Panc1 (cell line): ENCODE measurements around the gene STX18. TPM values are rescaled to one million over a fixed set of nuclear protein-coding genes. Genes with fewer than 3 reads are reported as not detected.

Experiments
- ATAC-seq: fragments of 200-7000 bp; cut with Tn5 transposase; 2 replicates; pipeline ENCODE4 v1.9.1; 2020; ENCODE audit warnings: mild to moderate bottlenecking, moderate library complexity
- BruUV-seq: library from RNA; stranded (reverse); fragments of 400-500 nt; replicated peaks from 2 replicates; lab custom pipeline; 2021; lab: Mats Ljungman, UMichigan
- CTCF ChIA-PET: fragments of 300-600 bp; sonication (Branson Sonifier 250); formaldehyde crosslinking; loops from one replicate; lab custom pipeline; 2022; ENCODE audit warnings: antibody characterized with exemption; lab: Charles Lee
- POLR2A ChIA-PET: fragments of 300-600 bp; sonication (Branson Sonifier 250); formaldehyde crosslinking; loops from one replicate; lab custom pipeline; 2022; ENCODE audit warnings: antibody characterized with exemption; lab: Charles Lee
- DNase-seq: peaks from one replicate; pipeline ENCODE4 v3.0.0-alpha.2; 2010; ENCODE audit warnings: low read depth, low spot score
- H3K27ac ChIP-seq: 2 replicates; pipeline ENCODE4 v1.5.1; 2011; ENCODE audit warnings: mild to moderate bottlenecking, low read length, inconsistent platforms
- H3K27me3 ChIP-seq: fragments of 200-500 bp; sonication (Bioruptor generic); 2 replicates; pipeline ENCODE4 v1.6.0; 2014; ENCODE audit warnings: low read length, inconsistent platforms; ENCODE audit not compliant: control insufficient read depth, insufficient read depth
- H3K36me3 ChIP-seq: fragments of 200-500 bp; sonication (Bioruptor generic); 2 replicates; pipeline ENCODE4 v1.5.1; 2014; ENCODE audit warnings: inconsistent platforms, mild to moderate bottlenecking, low read length, moderate library complexity; ENCODE audit not compliant: control insufficient read depth, insufficient read depth
- H3K4me1 ChIP-seq: 2 replicates; pipeline ENCODE4 v1.5.1; 2011; ENCODE audit warnings: inconsistent platforms, mild to moderate bottlenecking, low read length, moderate library complexity; ENCODE audit not compliant: control insufficient read depth, insufficient read depth
- H3K4me3 ChIP-seq, 2 experiments: 2 replicates each; pipeline ENCODE4 v1.5.1; 2011 to 2012; ENCODE audit warnings: low read depth in 2 of 2, low read length in 2 of 2, mild to moderate bottlenecking in 2 of 2, inconsistent platforms in 1 of 2, moderate library complexity in 1 of 2
- H3K9me3 ChIP-seq: fragments of 200-500 bp; sonication (Bioruptor generic); 2 replicates; pipeline ENCODE4 v1.5.1; 2014; ENCODE audit warnings: low read depth, mild to moderate bottlenecking, inconsistent platforms, low read length, moderate library complexity; ENCODE audit not compliant: control insufficient read depth, insufficient read depth
- POLR2AphosphoS5 ChIP-seq: IDR thresholded peaks from 2 replicates; pipeline ENCODE4 v1.6.1; 2012; ENCODE audit warnings: mild to moderate bottlenecking, low read depth, low read length, moderate library complexity
- SIN3A ChIP-seq: IDR thresholded peaks from 2 replicates; pipeline ENCODE4 v1.6.1; 2012; ENCODE audit warnings: low read depth, mild to moderate bottlenecking, low read length, moderate library complexity, borderline replicate concordance; ENCODE audit not compliant: insufficient read depth
- TCF7L2 ChIP-seq: IDR thresholded peaks from 2 replicates; pipeline ENCODE4 v1.6.1; 2011; ENCODE audit warnings: mild to moderate bottlenecking, low read depth, low read length, inconsistent platforms
- in situ Hi-C: cut with HindIII; loops from 2 replicates; pipeline ENCODE4 v1.10.0; 2016; ENCODE audit warnings: low sequenced_read_pairs, low pct_unique_long_range_greater_than_20kb
- intact Hi-C: fragments of 100-400 bp; cut with micrococcal nuclease; formaldehyde crosslinking; loops from one replicate; pipeline ENCODE4 v1.10.0; 2022; ENCODE audit not compliant: unreplicated experiment
- total RNA-seq: library from RNA; stranded (reverse); gene quantifications from one replicate; pipeline ENCODE4 v1.2.1, GENCODE V29; 2021; ENCODE audit not compliant: unreplicated experiment
- TF ChIP-seq, protein P1 (sequence below): fragments of 450-650 bp; IDR thresholded peaks from 2 replicates; pipeline ENCODE4 v1.5.1; 2017; ENCODE audit warnings: mild to moderate bottlenecking
- TF ChIP-seq, protein P2 (sequence below), 2 experiments: IDR thresholded peaks; 2 replicates each; pipeline ENCODE4 v1.6.1; 2011 to 2012; ENCODE audit warnings: low read depth in 2 of 2, control low read depth in 1 of 2, low read length in 1 of 2, mild to moderate bottlenecking in 1 of 2, moderate library complexity in 1 of 2; ENCODE audit not compliant: insufficient read depth in 1 of 2

The STX18 gene
- total RNA-seq, 1 experiment from 2014 or later, result 15.0 TPM

- Histone ChIP-seq H3K4me3 (no peak overlapping the region), H3K27me3 (no peaks in the 10 kb centered on the region; the same call in none of the 2 replicates), H3K4me1 (no peaks in the 10 kb centered on the region), H3K27ac (no peak overlapping the region), H3K36me3 (no peaks in the 10 kb centered on the region), H3K9me3 (no peaks in the 10 kb centered on the region)
- intact Hi-C loops (no loop called here), in situ Hi-C loops (no loop called here)
- no TSS peak for BruUV-seq
- DNase-seq (no peak), ATAC-seq (no peak)
- ChIA-PET POLR2A (no interaction called here), CTCF (interaction anchor here (0.7 kb wide), 1 partner anchor 10 kb away, joined by 5 read pairs; no protein-coding TSS in a partner anchor)
- no peak for TF ChIP-seq TCF7L2
- TF ChIP-seq, protein P1, sequence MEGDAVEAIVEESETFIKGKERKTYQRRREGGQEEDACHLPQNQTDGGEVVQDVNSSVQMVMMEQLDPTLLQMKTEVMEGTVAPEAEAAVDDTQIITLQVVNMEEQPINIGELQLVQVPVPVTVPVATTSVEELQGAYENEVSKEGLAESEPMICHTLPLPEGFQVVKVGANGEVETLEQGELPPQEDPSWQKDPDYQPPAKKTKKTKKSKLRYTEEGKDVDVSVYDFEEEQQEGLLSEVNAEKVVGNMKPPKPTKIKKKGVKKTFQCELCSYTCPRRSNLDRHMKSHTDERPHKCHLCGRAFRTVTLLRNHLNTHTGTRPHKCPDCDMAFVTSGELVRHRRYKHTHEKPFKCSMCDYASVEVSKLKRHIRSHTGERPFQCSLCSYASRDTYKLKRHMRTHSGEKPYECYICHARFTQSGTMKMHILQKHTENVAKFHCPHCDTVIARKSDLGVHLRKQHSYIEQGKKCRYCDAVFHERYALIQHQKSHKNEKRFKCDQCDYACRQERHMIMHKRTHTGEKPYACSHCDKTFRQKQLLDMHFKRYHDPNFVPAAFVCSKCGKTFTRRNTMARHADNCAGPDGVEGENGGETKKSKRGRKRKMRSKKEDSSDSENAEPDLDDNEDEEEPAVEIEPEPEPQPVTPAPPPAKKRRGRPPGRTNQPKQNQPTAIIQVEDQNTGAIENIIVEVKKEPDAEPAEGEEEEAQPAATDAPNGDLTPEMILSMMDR, result no peak
- no peak for TF ChIP-seq SIN3A
- TF ChIP-seq, protein P2, sequence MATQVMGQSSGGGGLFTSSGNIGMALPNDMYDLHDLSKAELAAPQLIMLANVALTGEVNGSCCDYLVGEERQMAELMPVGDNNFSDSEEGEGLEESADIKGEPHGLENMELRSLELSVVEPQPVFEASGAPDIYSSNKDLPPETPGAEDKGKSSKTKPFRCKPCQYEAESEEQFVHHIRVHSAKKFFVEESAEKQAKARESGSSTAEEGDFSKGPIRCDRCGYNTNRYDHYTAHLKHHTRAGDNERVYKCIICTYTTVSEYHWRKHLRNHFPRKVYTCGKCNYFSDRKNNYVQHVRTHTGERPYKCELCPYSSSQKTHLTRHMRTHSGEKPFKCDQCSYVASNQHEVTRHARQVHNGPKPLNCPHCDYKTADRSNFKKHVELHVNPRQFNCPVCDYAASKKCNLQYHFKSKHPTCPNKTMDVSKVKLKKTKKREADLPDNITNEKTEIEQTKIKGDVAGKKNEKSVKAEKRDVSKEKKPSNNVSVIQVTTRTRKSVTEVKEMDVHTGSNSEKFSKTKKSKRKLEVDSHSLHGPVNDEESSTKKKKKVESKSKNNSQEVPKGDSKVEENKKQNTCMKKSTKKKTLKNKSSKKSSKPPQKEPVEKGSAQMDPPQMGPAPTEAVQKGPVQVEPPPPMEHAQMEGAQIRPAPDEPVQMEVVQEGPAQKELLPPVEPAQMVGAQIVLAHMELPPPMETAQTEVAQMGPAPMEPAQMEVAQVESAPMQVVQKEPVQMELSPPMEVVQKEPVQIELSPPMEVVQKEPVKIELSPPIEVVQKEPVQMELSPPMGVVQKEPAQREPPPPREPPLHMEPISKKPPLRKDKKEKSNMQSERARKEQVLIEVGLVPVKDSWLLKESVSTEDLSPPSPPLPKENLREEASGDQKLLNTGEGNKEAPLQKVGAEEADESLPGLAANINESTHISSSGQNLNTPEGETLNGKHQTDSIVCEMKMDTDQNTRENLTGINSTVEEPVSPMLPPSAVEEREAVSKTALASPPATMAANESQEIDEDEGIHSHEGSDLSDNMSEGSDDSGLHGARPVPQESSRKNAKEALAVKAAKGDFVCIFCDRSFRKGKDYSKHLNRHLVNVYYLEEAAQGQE (IDR thresholded peaks at IDR 0.05; ENCODE audit: insufficient read depth in 1 of 2, low read depth in 2 of 2, low read length in 1 of 2), result no peak
- TF ChIP-seq POLR2AphosphoS5, result no peak
Measured at GRCh38 chr4:4396628-4397440, 145.0 kb downstream of the STX18 start.

DNA sequence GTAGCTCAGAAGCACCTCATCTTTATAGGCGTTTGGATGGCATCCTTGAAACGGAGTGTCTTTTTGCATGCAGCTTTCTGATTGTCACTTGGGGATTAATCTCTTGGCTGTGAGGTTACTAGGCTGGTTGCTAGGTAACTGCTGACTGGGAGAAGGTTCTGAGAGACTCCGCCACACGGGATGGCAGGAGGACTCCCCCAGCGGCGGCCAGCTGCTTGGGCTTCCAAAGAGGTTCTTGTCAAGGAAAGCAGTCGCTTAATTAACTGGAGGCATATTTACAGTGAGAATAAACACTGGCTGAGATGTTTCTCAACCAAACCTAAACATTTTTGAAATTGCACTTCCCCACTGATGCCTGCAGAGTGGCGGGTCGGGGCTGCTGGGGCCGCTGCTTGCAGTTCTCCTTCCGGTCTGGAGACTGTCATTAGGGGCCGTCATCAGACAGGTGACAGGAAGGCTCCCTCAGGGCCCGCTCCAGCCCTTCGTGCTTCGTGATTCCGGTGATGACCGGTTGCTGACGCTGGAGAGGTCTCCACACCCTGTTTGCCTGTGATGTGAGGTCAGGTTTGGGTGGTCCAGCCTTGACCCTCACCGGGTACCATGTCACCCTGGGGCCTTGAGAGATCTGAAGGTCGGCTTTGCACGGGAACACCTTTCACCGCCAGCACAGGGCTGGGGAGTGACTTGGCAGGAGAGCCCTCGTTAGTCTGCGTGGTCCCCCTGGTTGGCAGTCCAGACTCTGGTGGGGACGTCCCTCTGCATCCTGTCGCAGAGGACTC lies 145.8 kb downstream of the STX18 start:
- in situ Hi-C loops (no loop called here), intact Hi-C loops (no loop called here)
- TF ChIP-seq TCF7L2 (no peak), SIN3A (no peak), POLR2AphosphoS5 (no peak)
- TF ChIP-seq, protein P1, result no peak
- TF ChIP-seq, protein P2 (IDR thresholded peaks at IDR 0.05; ENCODE audit: insufficient read depth in 1 of 2, low read depth in 2 of 2, low read length in 1 of 2), result no peak
- no TSS peak for BruUV-seq
- no peak overlapping the region for H3K4me3 ChIP-seq
- ATAC-seq (peak; percentile 37; the same call in 1 of the 2 replicates), DNase-seq (no peak)
- no peaks in the 10 kb centered on the region for H3K4me1 ChIP-seq
- no peaks in the 10 kb centered on the region; the same call in none of the 2 replicates for H3K27me3 ChIP-seq
- no peak overlapping the region for H3K27ac ChIP-seq
- no peaks in the 10 kb centered on the region for H3K36me3 ChIP-seq
- ChIA-PET CTCF (interaction anchor here (0.7 kb wide), 1 partner anchor 9 kb away, joined by 5 read pairs; no protein-coding TSS in a partner anchor), POLR2A (interaction anchor here (1.4 kb wide), 1 partner anchor 9 kb away, joined by 3 read pairs; the partner anchor contains the start of gene NSG1)
- no peaks in the 10 kb centered on the region for H3K9me3 ChIP-seq
